ENCODE results near the gene MRGPRE.

- TF ChIP-seq SPI1 (IDR thresholded peaks at IDR 0.05; ENCODE audit: low read depth, low read length) (no peak), POLR2AphosphoS5 (IDR thresholded peaks at IDR 0.05; ENCODE audit: low read depth, low read length) (no peak), POLR2A (IDR thresholded peaks at IDR 0.05; ENCODE audit: low read depth, low read length) (no peak)
Observed at GRCh38 chr11:3200388-3201111, 31.7 kb downstream of the MRGPRE start.
